Ectodermal cell (in vitro differentiated cells): ENCODE measurements around the gene DACH1.

ENCODE experiments used
- H3K27ac ChIP-seq: 2 replicates; pipeline ENCODE4 v1.7.0; 2013; ENCODE audit warnings: mild to moderate bottlenecking, low read depth, low read length; ENCODE audit not compliant: insufficient read depth, poor library complexity, severe bottlenecking
- H3K27me3 ChIP-seq: 2 replicates; pipeline ENCODE4 v1.7.0; 2013; ENCODE audit warnings: mild to moderate bottlenecking, low read length; ENCODE audit not compliant: insufficient read depth, control insufficient read depth, poor library complexity, severe bottlenecking
- H3K36me3 ChIP-seq: one replicate; pipeline ENCODE4 v1.7.0; 2013; ENCODE audit warnings: low read length; ENCODE audit not compliant: control insufficient read depth, insufficient read depth
- H3K4me1 ChIP-seq: one replicate; pipeline ENCODE4 v1.7.0; 2013; ENCODE audit warnings: low read length; ENCODE audit not compliant: control insufficient read depth, insufficient read depth
- H3K4me3 ChIP-seq: 2 replicates; pipeline ENCODE4 v1.7.0; 2013; ENCODE audit warnings: low read depth, low read length, control low read depth; ENCODE audit not compliant: insufficient read depth
- H3K9me3 ChIP-seq: 2 replicates; pipeline ENCODE4 v1.7.0; 2013; ENCODE audit warnings: mild to moderate bottlenecking, low read length, moderate library complexity; ENCODE audit not compliant: control insufficient read depth
- WGBS, 2 experiments: methylation state at CpG; one replicate each; pipeline ENCODE4 v1.1.7; 2013; ENCODE audit warnings: missing lambda C conversion rate in 2 of 2; 5-methylcytosine and 5-hydroxymethylcytosine counted together

DACH1 gene

DNA sequence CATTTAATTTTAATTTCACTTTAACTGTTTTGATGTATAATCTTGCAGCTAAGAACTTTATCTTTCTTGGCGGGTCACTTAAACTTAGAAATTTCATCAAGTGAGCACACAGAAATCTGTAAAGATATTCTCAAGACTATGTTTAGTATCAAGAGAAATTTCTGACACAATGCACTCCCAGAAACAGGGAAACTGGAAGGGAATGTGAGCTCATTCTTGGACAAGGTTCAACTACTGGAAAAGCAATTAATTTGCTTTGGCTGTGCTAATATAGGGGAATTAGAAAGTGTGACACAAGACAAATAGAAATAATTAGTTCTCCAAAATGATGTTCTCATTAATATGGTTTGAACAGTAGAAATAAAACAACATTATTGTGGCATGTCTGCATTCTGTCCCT, 402.3 kb downstream of the DACH1 start:
- WGBS, 2 experiments: 91% methylated on average over 1 of the region's 1 CpG; no CpG with 5 or more reads in 1 of the 2 experiments
- Histone ChIP-seq H3K4me3 (no peak overlapping the region), H3K27me3 (no peaks in the 10 kb centered on the region), H3K27ac (no peak overlapping the region), H3K4me1 (no peaks in the 10 kb centered on the region), H3K36me3 (no peaks in the 10 kb centered on the region), H3K9me3 (no peaks in the 10 kb centered on the region)

GRCh38 chr13:71461892-71462291, 405.1 kb downstream of the DACH1 start:
- H3K4me1 ChIP-seq: no peaks in the 10 kb centered on the region
- no peak overlapping the region for H3K4me3 ChIP-seq
- 78% methylated on average over 1 of the region's 1 CpG; no CpG with 5 or more reads in 1 of the 2 experiments for WGBS, 2 experiments
- no peaks in the 10 kb centered on the region for H3K9me3 ChIP-seq
- no peak overlapping the region for H3K27ac ChIP-seq
- H3K27me3 ChIP-seq: no peaks in the 10 kb centered on the region
- no peaks in the 10 kb centered on the region for H3K36me3 ChIP-seq

DNA sequence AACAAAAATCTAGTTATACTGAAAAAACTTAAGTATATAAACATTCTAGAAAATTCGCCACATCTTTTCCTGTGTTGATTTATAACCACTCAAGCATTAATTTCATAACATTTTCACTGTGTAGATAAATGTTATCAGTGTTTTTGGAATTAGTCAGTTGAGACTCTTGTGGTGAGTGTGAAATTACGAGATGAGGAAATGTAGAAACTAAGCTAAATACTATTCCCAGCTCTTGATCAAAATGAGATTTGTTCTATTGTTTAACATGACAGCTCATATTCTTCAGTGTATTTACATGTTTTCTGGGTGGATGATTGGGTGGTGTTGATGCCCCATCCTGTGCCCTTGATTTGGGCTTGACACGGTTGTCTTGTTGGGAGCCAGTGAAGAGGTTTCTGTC, 406.8 kb downstream of the DACH1 start:
- no peaks in the 10 kb centered on the region for H3K36me3 ChIP-seq
- no peaks in the 10 kb centered on the region for H3K4me1 ChIP-seq
- no peaks in the 10 kb centered on the region for H3K9me3 ChIP-seq
- H3K27me3 ChIP-seq: no peaks in the 10 kb centered on the region
- no peak overlapping the region for H3K4me3 ChIP-seq
- WGBS, 2 experiments: 93 to 100% methylated on average over 1 of the region's 3 CpGs
- H3K27ac ChIP-seq: no peak overlapping the region

GRCh38 chr13:71459708-71460107, 407.3 kb downstream of the DACH1 start:
- no peak overlapping the region for H3K27ac ChIP-seq
- no peaks in the 10 kb centered on the region for H3K4me1 ChIP-seq
- H3K36me3 ChIP-seq: no peaks in the 10 kb centered on the region
- H3K27me3 ChIP-seq: no peaks in the 10 kb centered on the region
- no peak overlapping the region for H3K4me3 ChIP-seq
- H3K9me3 ChIP-seq: no peaks in the 10 kb centered on the region

GRCh38 chr13:71457645-71458044, 409.4 kb downstream of the DACH1 start:
- no peak overlapping the region for H3K27ac ChIP-seq
- no peaks in the 10 kb centered on the region for H3K27me3 ChIP-seq
- H3K4me3 ChIP-seq: no peak overlapping the region
- no peaks in the 10 kb centered on the region for H3K4me1 ChIP-seq
- H3K9me3 ChIP-seq: no peaks in the 10 kb centered on the region
- WGBS, 2 experiments: 96% methylated on average over 2 of the region's 2 CpGs; no CpG with 5 or more reads in 1 of the 2 experiments
- H3K36me3 ChIP-seq: no peaks in the 10 kb centered on the region

DNA sequence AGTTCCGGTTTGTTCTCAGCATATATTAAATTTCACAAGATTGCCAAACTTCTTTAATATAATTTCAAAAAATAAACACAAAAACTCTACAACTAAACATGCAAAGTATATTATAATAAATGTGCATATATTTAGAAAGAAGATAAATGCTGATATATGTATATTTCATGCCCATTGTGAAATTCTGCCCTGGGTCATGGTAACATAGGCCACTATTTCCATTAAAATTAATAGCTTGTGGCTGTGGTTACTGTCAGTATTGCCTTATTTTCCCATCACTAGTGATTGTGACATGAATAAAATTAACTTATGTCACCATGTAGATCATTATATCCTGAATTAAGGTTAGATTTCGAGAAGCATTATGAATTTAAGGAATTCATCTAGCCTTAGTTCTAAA, 410.9 kb downstream of the DACH1 start:
- WGBS, 2 experiments: 86 to 100% methylated on average over 2 of the region's 2 CpGs
- Histone ChIP-seq H3K4me1 (no peaks in the 10 kb centered on the region), H3K36me3 (no peaks in the 10 kb centered on the region)

GRCh38 chr13:71454509-71454908, 412.5 kb downstream of the DACH1 start:
- no peaks in the 10 kb centered on the region for H3K9me3 ChIP-seq
- no peaks in the 10 kb centered on the region for H3K36me3 ChIP-seq
- H3K4me1 ChIP-seq: no peaks in the 10 kb centered on the region
- H3K4me3 ChIP-seq: no peak overlapping the region
- H3K27me3 ChIP-seq: no peaks in the 10 kb centered on the region
- 85 to 95% methylated on average over 1 of the region's 1 CpG for WGBS, 2 experiments
- no peak overlapping the region for H3K27ac ChIP-seq

More for the DNA sequence above, 410.9 kb downstream of the DACH1 start:
- no peaks in the 10 kb centered on the region for H3K27me3 ChIP-seq
- no peaks in the 10 kb centered on the region for H3K9me3 ChIP-seq
- no peak overlapping the region for H3K4me3 ChIP-seq
- H3K27ac ChIP-seq: no peak overlapping the region

- Histone ChIP-seq H3K4me3 (no peak overlapping the region), H3K9me3 (no peaks in the 10 kb centered on the region), H3K4me1 (no peaks in the 10 kb centered on the region), H3K27me3 (no peaks in the 10 kb centered on the region), H3K27ac (no peak overlapping the region), H3K36me3 (no peaks in the 10 kb centered on the region)
- 93% methylated on average over 3 of the region's 3 CpGs for WGBS, 2 experiments
These were observed 418.8 kb downstream of the DACH1 start for GRCh38 chr13:71448080-71448630.

GRCh38 chr13:71437704-71438103, 429.3 kb downstream of the DACH1 start:
- no peaks in the 10 kb centered on the region for H3K9me3 ChIP-seq
- H3K4me3 ChIP-seq: no peak overlapping the region
- H3K4me1 ChIP-seq: peaks cover 5% of the 10 kb centered on the region
- no peaks in the 10 kb centered on the region for H3K36me3 ChIP-seq
- 100% methylated on average over 1 of the region's 1 CpG; no CpG with 5 or more reads in 1 of the 2 experiments for WGBS, 2 experiments
- no peak overlapping the region for H3K27ac ChIP-seq
- H3K27me3 ChIP-seq: no peaks in the 10 kb centered on the region

- no peak overlapping the region for H3K4me3 ChIP-seq
- no peaks in the 10 kb centered on the region for H3K36me3 ChIP-seq
- H3K27me3 ChIP-seq: no peaks in the 10 kb centered on the region
- H3K4me1 ChIP-seq: peaks cover 1% of the 10 kb centered on the region
- no peak overlapping the region for H3K27ac ChIP-seq
- WGBS, 2 experiments: 75 to 88% methylated on average over 3 to 4 of the region's 4 CpGs
- no peaks in the 10 kb centered on the region for H3K9me3 ChIP-seq
These were observed 436.3 kb downstream of the DACH1 start for GRCh38 chr13:71430681-71431080.

DNA sequence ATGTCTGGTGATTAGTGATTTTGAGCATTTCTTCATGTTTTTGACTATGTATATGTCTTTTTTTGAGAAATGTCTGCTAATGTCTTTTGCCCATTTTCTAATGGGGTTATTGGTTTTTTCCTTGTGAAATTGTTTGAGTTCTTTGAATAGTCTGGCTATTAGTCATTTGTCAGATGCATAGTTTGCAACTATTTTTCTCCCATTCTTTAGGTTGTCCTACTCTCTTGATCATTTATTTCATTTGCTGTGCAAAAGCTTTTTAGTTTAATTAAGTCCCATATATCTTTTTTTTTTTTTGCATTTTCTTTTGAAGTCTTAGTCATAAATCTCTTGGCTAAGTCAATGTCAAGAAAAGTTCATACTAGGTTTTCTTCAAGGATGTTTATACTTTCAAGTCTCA, 449.8 kb downstream of the DACH1 start:
- no peak overlapping the region for H3K4me3 ChIP-seq
- no peak overlapping the region for H3K27ac ChIP-seq
- H3K4me1 ChIP-seq: no peaks in the 10 kb centered on the region
- no peaks in the 10 kb centered on the region for H3K27me3 ChIP-seq
- H3K9me3 ChIP-seq: no peaks in the 10 kb centered on the region
- H3K36me3 ChIP-seq: no peaks in the 10 kb centered on the region
